Osteoblast (primary cell): Measurements from ENCODE around the gene PATJ. TPM values are rescaled to one million over a fixed set of nuclear protein-coding genes. Genes with fewer than 3 reads are reported as not detected.

ENCODE experiments used
- DNase-seq: peaks from one replicate; pipeline ENCODE4 v3.0.0; 2011; ENCODE audit warnings: low spot score, mixed read lengths; ENCODE audit not compliant: insufficient read length; ENCODE audit errors: missing footprints
- H2AFZ ChIP-seq: 2 replicates; pipeline ENCODE4 v1.6.0; 2011; ENCODE audit warnings: mild to moderate bottlenecking, low read length
- H3K27ac ChIP-seq: 2 replicates; pipeline ENCODE4 v1.5.1; 2011; ENCODE audit warnings: mild to moderate bottlenecking, low read depth, low read length, moderate library complexity
- H3K27me3 ChIP-seq: 2 replicates; pipeline ENCODE4 v1.6.0; 2012; ENCODE audit warnings: mild to moderate bottlenecking, control low read depth, inconsistent platforms, low read length, moderate library complexity; ENCODE audit not compliant: insufficient read depth
- H3K36me3 ChIP-seq: 2 replicates; pipeline ENCODE4 v1.5.1; 2011; ENCODE audit warnings: mild to moderate bottlenecking, low read length, control low read depth, moderate library complexity; ENCODE audit not compliant: insufficient read depth
- H3K4me1 ChIP-seq: 2 replicates; pipeline ENCODE4 v1.5.1; 2011; ENCODE audit warnings: mild to moderate bottlenecking, low read length, control low read depth, moderate library complexity; ENCODE audit not compliant: insufficient read depth
- H3K4me2 ChIP-seq: 2 replicates; pipeline ENCODE4 v1.6.0; 2011; ENCODE audit warnings: mild to moderate bottlenecking, low read length; ENCODE audit not compliant: insufficient read depth
- H3K4me3 ChIP-seq: fragments of 200-600 bp; sonication (generic); 3 replicates; pipeline ENCODE4 v1.5.1; 2012; ENCODE audit warnings: mild to moderate bottlenecking, low read length, inconsistent platforms; ENCODE audit not compliant: insufficient read depth
- H3K79me2 ChIP-seq: 2 replicates; pipeline ENCODE4 v1.6.0; 2012; ENCODE audit warnings: mild to moderate bottlenecking, low read length, control low read depth, inconsistent platforms; ENCODE audit not compliant: insufficient read depth
- H3K9me3 ChIP-seq: 2 replicates; pipeline ENCODE4 v1.5.1; 2011; ENCODE audit warnings: low read depth, low read length, control low read depth
- H4K20me1 ChIP-seq: 2 replicates; pipeline ENCODE4 v1.6.0; 2012; ENCODE audit warnings: mild to moderate bottlenecking, low read length, control low read depth; ENCODE audit not compliant: insufficient read depth
- CTCF ChIP-seq: IDR thresholded peaks from 2 replicates; pipeline ENCODE4 v1.5.1; 2011; ENCODE audit warnings: mild to moderate bottlenecking, low read depth, low read length, moderate library complexity; ENCODE audit errors: extremely low read depth
- total RNA-seq: library from RNA; depleted of rRNA; stranded (reverse); fragments of >200 nt; gene quantifications from 2 replicates; pipeline ENCODE4 v1.2.3, GENCODE V29; 2012

The PATJ gene
- total RNA-seq, 1 donor: 10.1 TPM

DNA sequence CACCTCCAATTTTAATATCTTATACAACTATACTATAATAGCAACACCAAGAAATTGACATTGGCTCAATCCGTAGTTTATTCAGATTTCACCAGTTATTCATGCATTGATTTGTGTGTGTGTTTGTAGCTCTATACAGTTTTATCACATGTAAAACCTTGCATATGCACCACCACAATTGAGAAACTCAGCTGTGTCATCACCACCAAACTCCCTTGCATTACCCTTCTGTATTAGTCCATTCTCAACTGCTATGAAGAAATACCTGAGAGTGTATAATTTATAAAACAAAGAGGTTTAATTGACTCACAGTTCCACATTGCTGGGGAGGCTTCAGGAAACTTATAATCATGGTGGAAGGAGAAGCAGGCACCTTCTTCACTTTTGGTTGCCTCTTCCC is 162.1 kb downstream of the PATJ start:
- Histone ChIP-seq H3K4me3 (no peak overlapping the region), H3K36me3 (no peaks in the 10 kb centered on the region), H3K79me2 (no peaks in the 10 kb centered on the region), H3K27ac (no peak overlapping the region), H3K4me2 (no peak overlapping the region), H3K4me1 (no peaks in the 10 kb centered on the region), H3K27me3 (no peaks in the 10 kb centered on the region), H3K9me3 (no peaks in the 10 kb centered on the region), H4K20me1 (no peaks in the 10 kb centered on the region), H2AFZ (no peak overlapping the region)
- TF ChIP-seq CTCF: no peak
- no peak for DNase-seq

DNA sequence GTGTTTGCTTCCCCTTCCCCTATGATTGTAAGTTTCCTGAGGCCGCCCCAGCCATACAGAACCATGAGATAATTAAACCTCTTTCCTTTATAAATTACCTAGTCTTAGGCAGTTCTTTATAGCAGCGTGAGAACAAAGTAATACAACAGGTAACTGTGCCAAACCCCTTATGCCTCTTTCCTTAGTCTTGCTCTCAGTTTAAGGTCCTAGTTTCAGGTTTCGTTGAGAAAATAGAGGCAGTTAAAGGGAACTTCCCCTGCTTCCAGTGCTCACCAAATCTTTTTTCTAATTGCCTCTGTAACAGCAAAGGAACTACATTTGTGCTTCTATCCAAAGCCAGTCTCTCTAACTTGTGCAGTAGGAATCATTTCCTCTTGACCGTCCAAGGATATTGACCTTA is 164.8 kb downstream of the PATJ start:
- no peaks in the 10 kb centered on the region for H3K27me3 ChIP-seq
- H3K79me2 ChIP-seq: no peaks in the 10 kb centered on the region
- no peak overlapping the region for H2AFZ ChIP-seq
- TF ChIP-seq CTCF: no peak
- H3K4me2 ChIP-seq: no peak overlapping the region
- H3K27ac ChIP-seq: no peak overlapping the region
- H3K36me3 ChIP-seq: no peaks in the 10 kb centered on the region
- no peaks in the 10 kb centered on the region for H3K9me3 ChIP-seq
- no peaks in the 10 kb centered on the region for H3K4me1 ChIP-seq
- H4K20me1 ChIP-seq: no peaks in the 10 kb centered on the region
- no peak for DNase-seq
- H3K4me3 ChIP-seq: no peak overlapping the region

DNA sequence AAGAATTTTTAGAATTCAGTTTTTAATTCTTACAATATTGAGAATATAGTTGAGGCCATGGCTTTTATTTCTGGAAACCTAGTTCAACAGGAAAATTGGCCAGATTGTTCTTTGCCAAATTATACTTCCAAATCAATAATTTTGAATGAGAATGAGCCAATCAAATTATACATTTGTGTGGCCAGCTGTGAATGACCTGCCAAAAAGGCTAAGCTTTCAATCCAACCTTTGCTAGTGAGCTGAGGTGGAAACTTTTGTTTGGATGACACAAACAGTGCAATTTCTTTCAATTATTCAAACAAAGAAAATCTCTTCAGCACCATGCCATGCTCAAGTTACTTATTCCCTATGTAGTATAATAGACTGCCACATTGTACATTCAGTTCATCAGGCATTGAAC is 167.8 kb downstream of the PATJ start:
- no peaks in the 10 kb centered on the region for H3K27me3 ChIP-seq
- H3K4me1 ChIP-seq: no peaks in the 10 kb centered on the region
- no peaks in the 10 kb centered on the region for H3K9me3 ChIP-seq
- DNase-seq: no peak
- H3K4me2 ChIP-seq: no peak overlapping the region
- H4K20me1 ChIP-seq: no peaks in the 10 kb centered on the region
- H3K79me2 ChIP-seq: no peaks in the 10 kb centered on the region
- no peak for TF ChIP-seq CTCF
- no peak overlapping the region for H3K4me3 ChIP-seq
- H3K27ac ChIP-seq: no peak overlapping the region
- H2AFZ ChIP-seq: no peak overlapping the region
- H3K36me3 ChIP-seq: no peaks in the 10 kb centered on the region

DNA sequence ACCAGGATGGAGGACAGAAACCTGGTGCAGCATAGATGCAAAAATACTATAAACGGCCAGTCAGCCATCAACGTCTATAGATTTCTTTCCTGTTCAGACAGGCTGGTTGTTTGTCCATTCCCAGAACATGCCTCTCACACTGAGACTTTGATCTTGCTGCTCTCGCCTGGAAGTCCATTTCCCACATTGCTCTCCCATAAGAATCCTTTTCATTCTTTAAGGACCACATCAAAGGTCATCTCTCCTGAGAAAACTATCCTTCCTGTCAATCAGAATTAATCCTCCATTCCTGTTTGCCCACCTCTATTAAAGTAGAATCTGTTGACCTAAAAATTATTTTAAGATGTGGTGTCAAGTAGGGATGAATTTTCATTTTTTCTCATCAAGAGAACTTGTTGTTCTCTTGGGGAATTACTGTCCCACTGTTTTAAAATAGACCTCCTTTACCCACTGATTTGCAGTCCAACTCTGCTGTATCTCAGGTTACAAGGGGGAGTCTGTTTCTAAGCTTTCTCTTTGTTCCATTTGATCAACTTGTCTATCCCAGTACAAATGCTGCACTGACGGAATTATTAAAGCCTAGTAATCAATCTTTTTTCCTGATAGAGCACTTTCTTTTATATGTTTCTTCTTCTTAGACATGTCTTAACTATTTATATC is 172.7 kb downstream of the PATJ start:
- DNase-seq: peak; percentile 54
- TF ChIP-seq CTCF: no peak
- no peaks in the 10 kb centered on the region for H3K36me3 ChIP-seq
- H3K4me2 ChIP-seq: no peak overlapping the region
- no peaks in the 10 kb centered on the region for H3K27me3 ChIP-seq
- H3K27ac ChIP-seq: no peak overlapping the region
- H3K79me2 ChIP-seq: no peaks in the 10 kb centered on the region
- H2AFZ ChIP-seq: no peak overlapping the region
- H4K20me1 ChIP-seq: no peaks in the 10 kb centered on the region
- H3K9me3 ChIP-seq: no peaks in the 10 kb centered on the region
- no peak overlapping the region for H3K4me3 ChIP-seq
- H3K4me1 ChIP-seq: no peaks in the 10 kb centered on the region
